HT-29 (cell line): ENCODE data around the gene ACP4. TPM values are rescaled to one million over a fixed set of nuclear protein-coding genes. Genes with fewer than 3 reads are reported as not detected.
"Not testable (repeated sequence)": the region's sequence is repeated elsewhere in the genome, so short reads cannot be mapped to it uniquely, and the experiment has no call there.

ENCODE experiments used
- DNase-seq: peaks from one replicate; pipeline ENCODE4 v3.0.0-alpha.2; 2015; ENCODE audit warnings: low spot score
- total RNA-seq: library from RNA; depleted of rRNA; stranded (reverse); fragments of >200 nt; shearing (Covaris generic); gene quantifications from 2 replicates; pipeline ENCODE4 v1.2.3, GENCODE V29; 2014

The ACP4 gene
- total RNA-seq, 1 experiment from 2014 or later: not detected

DNA sequence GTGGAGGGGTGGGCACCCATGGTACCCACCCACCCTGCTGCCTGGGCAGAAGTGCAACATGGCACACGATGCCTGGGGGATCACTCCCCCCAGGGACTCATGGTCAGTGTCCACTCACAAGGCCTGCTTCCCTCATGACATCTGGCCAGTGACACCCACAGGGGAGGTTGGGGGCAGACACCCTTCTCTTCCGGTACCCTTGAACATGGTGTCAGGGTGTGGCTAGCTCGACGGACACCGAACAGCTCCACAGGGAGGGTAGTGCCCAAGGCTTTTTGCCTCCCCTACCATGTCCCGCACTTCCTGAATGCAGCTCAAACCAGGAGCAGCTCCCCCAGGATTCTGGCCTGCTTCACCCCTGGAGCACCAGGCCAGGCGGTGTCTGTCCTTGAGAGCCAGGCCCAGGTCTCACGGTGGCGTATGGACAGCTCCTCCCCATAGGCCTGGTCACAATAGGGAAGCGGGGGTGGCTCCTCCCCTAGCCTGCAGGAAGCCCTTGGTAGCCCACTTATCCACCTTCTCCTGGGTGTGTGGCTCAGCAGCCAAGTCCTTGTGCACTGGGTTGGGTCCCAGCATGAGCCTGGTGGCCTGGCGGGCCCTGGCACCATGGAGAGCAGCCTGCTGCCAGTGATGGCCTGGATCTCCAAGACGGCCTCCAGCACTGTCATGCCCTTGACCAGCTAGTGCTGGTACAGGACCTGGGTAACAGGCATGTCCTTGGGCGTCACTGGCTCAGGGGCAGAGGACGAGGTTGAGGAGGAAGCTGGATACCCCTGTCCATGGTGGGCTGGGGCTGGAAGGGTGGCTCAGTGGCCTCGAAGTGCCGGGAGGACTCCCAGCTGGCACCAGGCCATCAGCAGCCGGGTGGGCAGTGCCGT, 7.8 kb downstream of the ACP4 start:
- no peak for DNase-seq

DNA sequence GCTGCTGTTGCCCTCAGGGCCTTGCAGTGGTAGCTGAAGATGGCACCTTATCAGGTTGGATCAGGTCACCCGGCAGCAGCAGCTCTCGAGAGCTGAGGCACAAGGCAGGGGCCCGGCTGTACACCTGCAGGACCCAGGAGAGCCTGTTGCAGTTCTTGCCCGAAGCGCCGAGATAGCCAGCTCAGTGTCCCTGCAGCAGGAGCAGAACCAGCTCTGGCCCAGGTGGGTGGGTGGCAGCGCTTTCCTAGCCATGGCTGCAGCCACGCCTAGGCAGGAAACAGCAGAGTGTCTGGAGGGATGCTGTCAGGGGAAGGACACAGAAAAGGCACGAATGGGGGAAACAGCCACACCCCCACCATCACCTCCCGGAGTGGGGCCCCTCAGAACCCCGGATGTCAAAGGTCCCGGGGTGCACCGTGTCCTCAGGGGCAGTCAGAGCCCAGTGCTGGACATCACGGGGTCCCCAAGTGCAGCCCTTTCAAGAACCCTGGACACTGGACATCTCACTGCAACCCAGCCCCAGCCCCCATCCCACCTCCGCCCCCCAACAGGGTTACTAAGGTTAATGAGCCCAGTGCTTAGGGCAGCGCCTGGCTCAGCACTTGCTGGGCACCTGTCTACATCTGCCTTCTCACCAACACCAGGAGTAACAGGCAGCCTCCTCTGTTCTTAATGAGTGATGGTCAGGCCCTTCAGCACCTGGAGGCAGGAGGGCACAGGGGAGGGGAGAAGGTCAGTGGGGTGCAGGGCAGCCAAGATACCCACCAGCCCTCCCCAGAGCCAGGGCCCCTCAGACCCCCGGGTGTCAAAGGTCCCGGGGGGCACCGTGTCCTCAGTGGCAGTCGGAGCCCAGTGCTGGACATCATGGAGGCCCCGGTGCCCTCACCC, 8.7 kb downstream of the ACP4 start:
- DNase-seq: no peak

DNA sequence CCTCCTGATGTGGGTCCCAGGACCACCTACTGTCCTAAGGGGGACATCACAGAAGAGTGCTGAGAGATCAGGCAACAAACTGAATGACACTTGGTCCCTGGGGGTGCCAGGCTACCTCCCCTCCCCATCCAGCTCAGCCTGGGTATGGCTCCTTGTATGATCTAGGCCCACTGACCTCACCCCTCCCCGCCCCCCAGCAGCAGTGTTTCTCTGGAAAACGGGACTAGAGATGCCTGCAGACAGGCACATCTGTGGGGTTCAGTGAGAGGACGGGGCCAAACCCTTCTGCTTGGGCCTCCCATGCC, 9.3 kb downstream of the ACP4 start:
- no peak for DNase-seq

DNA sequence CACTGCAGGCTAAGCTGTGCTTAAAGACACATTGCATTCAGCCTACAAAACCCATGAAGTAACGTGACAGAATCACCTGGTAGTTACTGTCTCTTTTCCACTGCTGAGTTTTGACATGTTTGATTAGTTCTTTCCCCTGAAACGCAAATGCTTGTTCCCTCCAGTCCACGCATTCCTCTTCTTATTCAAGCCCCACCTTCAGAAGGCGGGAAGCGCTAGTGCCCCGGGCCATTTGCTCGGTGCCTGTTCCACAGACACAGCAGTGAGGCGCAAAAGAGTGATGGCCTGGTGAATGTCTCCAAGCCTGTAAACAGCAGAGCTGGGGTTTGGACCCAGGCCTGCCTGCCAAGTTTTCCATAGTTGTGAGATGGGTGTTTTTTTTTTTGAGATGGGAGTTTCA, 10.9 kb downstream of the ACP4 start:
- no peak for DNase-seq

DNA sequence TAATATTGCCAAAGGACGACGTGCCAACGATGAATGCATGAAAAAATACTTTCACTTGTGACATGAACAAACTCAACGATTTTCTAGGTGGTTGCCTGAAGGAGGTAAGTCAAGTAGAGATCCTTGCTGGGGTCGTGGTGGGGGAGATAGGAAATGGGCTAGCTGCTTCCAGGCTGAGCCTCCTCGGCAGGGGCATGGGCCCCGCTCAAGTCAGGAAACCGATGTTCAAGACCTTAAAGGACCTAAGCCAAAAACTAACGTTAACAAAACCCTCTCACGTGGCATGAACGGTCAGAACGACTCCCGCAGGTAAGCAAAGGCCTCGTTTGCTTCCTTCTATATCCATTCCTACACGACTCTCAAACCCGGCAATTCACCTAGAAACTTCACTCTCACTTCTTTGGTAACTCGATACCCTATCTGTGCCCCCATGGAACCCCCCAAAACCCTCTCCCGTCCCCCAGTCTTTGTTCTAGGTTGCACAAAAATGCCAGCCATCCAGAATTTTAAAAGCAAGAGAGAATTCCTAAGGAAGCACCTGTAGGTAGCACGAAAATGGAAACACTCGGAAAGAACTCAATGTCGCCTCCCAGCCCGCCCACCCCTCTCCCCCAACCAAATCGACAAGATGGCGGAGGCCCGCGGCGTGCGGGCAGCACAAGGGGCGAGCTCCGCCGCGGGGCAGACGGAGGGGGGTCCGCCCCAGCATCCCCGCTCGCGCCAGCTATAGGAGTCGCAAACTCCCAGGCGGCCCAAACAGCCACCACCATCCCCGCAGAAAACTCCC, 13.6 kb downstream of the ACP4 start:
- peak; percentile 52 for DNase-seq

DNA sequence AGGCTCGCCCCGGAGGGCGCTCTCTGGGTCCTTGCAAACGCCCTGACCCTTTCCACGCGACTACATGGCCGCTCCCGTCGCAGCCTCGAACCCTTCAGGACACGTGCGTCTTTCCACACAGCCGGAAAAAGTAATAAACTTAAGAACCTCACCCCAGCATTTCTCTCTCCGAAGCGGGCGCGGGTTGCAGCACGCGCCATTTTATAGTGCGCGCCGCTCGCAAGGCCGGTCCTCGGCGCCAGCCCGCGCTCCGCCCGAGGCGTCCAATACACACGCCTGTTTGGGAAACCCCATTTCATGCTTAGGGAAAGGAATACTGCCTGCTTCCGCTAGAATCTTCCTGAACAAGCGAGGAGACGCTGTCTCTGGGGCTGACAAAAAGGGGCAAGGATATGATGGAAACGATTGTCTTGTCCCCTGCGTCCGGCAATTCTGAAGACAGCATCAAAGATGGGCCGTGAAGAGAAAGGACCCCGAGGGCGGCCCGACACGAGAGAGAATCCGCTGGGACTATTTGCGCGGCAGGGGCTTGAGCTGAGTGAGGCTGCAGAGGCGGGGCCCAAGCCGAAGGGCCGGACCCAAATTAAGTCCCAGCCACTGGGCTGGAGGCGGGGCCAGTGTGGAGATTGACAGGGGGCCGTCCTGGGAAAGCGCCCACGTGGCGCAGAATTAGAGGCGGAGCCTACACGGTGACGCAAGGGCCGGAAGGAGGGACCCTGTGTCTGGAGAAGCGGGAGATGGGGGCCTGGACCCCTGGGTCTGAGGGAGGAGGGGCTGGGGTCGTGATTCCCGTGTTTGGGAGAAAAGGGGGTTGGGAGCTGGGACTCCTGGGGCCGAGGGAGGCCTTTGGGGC, 14.4 kb downstream of the ACP4 start:
- peak; percentile 100 for DNase-seq

DNA sequence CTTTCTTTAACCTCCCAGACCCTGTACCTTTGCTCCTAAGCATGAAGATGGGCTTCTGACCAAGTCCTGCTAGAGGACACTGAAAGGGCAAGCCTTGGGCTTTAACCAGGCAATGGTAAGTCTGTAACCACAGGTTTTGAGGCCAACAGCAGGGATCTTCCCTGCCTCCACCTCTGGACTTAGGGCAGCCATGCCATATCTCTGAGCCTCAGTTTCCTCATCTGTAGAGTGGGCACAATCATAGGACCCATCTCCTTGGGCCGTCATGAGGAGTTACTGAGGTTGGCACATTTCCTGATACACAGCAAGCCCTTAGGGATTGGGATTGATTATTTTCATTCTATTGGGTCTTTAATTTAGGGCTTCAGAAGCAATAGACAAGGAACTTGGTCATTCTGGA, 18.6 kb downstream of the ACP4 start:
- no peak for DNase-seq

DNA sequence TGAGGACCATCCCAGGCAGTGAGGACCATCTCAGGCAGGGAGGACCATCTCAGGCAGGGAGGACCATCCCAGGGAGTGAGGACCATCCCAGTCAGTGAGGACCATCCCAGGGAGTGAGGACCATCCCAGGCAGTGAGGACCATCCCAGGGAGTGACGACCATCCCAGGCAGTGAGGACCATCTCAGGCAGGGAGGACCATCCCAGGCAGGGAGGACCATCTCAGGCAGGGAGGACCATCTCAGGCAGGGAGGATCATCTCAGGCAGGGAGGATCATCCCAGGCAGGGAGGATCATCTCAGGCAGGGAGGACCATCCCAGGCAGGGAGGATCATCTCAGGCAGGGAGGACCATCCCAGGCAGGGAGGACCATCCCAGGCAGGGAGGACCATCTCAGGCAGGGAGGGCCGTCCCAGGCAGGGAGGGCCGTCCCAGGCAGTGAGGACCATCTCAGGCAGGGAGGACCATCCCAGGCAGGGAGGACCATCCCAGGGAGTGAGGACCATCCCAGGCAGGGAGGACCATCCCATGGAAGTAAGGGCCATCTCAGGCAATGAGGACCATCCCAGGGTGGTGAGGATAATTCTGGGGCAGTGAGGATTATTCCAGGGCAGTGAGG, 21.5 kb downstream of the ACP4 start:
- DNase-seq: not testable (repeated sequence)

DNA sequence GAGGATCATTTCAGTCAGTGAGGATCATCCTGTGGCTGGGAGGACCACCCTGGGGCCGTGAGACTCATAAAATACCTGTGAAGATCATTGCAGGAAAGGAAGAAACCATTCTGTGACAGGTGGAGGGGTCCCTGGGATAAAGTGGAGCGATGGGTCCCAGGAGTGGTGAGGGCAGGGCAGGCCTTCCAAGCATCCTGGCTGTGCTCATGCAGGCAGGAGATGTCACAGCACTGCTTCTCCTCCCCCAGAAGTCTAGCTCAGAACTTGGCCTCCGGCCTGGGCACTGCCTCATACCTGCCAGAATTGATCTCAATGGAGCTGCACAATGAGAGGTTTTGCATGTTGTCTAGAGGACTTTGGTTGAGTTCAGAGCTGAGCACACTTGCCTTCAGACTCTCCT, 22.3 kb downstream of the ACP4 start:
- DNase-seq: no peak

DNA sequence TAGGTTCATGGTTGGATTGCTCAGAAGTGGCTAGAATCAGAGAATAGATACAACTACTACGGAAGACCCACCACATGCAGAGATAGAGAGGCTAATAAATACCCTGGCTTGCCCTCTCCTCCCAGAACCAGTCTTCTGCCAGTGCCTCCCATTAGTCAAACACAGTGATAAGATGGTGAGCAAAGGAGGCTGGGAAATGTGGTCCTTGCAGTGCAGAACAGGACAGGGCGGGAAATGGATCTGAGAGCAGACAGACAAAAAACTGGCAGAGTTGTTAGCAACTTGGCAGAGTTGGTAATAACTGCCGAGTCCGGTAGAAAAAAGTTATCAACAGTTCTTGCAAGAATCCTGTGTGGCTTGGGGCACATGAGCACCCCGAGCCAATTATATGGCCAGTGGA, 24.7 kb downstream of the ACP4 start:
- no peak for DNase-seq

DNA sequence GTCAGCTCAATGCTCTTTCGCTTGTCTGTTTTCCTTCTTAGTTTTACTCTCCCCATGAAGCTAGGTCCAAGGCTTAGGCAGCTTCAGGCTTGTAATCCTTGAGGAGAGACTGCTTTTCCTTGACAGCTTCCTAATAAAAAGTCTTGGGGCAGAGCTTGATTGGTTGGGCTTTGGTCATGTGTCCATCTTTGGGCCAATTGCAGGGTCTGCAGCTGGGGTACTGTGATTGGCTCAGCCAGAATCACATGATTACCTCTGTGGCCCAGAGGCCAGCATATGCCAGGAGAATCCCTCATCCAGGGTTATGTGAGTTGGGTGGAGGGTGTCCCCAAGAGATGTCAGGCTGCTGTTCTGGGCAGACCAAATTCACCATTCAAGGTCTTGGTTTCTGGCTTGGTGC, 25.2 kb downstream of the ACP4 start:
- no peak for DNase-seq

DNA sequence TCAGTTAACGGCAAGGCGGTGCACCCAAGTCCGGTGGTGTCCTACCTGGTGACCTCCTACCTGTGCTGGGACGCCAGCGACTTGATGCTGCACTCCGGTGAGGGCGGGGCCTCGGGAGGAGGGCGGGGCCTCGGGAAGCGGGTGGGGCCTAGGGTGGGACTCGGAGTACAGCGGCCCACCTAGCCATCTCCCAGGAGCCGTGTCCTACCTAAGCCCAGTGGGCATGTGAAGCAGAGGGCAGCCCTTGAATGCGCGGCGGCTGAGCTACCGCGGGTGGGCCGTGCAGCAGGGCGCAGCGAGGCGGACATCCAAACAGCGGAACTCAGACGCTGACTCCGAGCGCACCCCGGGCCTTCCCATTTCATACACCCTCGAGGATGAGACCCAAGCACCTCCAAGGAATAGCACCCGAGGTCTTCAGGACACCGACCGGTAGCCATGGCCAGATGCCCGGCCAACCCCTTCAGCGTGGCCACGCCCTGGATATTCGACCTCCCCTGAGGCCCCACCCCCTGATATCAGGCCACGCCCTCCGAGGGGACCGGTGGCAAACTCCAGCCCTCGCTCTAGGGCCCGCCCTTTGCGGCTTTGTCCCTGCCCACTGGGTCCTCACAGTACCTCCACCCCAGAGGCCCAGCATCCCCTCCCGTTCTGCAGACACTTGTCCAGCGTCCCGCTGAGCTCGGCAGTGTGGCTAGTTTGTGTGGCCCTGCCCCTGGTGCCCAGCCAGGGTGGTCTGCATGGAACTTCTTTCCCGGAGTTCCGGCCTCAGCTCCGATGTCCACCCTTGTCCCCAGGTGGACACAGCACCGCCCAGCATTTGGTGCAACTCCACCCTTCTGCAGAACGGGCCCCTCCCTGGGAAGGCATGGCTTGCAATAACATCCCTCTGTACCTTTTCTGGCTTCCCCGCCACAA, 28.0 kb downstream of the ACP4 start:
- DNase-seq: peak; percentile 55

DNA sequence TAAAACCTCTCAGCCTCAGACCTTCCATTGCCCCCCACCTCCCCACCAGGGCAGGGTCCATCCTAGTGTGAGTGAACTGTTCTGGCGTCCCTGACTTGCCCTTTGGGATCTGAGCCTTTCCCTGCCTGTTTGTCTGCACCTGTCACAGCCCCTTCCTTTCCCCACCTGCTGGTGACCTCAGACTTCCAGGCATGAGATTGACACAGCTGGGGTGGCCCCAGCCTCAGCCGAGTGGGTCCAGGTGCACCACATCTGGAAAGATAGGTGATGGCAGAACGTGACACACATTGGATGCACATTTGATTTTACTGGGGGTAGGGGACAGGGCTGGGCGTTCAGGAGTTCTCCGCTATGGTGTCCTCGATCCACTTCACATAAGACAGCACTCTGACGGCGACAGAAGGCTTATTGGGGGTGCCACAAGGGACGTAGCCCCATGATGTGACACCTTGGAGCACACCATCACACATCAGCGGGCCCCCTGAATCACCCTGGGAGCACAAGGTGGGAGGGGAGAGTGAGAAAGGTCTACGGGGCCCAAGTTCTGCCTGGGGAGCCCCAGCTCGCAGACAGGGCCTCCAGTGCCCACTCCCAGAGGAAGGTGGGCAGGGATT, 28.8 kb downstream of the ACP4 start:
- no peak for DNase-seq

DNA sequence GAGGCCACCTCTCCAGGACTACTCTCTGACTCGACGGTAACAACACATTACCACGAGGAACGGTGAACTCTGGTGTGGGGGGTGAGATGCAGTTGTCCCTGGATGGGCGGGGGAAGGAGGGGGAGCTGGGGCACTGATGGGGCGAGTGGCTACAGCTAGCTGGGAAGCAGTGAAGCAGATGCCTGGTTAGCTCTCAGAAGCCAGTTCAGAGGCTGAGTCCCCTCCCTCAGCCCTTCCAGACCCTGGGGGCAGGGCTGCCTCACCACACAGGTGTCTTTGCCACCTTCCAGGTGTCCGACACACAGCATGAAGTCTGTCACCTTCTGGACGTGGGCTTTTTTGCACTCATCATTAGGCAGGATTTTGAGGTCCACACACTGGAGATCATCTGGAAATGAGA, 29.4 kb downstream of the ACP4 start:
- DNase-seq: no peak

DNA sequence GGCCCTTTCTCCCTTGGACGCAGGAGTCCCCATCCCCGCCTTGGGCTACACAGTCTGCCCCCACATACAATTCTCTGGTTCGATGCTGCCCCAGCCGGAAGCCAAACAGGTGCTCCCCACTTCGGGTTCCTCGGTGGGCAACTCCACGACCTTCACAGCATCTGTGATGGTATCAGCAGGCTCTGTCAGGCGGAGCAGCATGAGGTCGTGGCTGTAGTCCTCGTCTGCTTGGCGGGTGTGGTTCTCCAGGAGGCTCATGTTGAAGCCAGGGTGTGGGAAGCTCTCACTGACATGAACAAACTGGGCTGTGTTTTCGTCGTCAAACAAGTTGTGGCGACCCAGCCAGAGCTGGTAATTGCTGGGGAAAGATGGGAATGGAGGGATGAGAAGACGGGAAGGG, 29.9 kb downstream of the ACP4 start:
- DNase-seq: no peak

DNA sequence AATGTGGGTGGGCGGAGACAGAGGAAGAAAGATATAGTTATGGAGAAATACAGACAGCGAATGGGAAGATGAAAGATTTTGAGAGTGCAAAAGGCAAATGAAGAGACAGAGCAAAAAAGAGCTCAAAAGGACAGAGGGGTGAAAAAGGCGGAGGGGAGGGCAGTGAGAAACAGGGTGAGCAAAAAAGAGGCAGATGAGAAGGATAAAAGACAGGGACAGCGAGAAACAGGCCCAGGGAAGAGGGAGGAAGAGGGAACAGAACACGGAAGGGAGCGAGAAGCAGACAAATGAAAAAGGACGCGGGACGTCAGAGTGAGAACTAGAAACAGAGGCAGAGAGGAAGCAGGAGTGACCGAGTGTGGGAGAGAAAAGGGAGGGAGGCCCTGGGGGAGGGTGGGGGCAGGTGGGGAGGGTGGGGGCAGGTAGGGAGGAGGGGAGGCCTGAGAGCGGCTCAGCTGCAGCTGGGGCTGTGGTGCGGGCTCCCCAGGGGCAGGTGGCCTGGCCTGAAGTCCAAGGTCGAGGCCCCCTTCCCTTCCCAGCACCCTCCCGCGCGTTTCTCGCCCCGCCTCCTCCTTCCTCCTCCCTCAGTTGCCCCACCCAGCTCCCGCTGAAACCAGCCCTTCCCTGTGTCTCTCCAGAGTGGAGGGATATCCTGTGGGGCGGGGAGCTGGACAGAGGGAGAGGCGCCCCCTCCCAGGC, 30.5 kb downstream of the ACP4 start:
- DNase-seq: no peak

DNA sequence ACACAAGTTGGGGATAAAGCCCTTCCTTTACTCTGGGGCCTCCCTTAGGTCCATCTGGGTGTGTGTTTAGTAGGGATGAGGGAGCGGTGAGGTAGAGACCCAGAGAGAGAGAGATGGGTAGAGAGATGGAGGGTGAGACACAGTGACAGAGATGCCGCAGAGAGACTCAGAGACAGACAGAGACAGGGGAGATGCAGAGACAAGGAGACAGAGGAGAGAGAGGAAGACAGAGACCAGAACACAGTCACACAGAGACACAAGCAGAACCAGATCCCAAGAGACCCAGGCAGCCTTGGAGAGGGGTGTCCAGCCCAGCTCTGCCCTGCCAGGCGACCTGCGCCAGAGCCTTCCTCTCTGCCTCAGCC, 31.0 kb downstream of the ACP4 start:
- DNase-seq: no peak

DNA sequence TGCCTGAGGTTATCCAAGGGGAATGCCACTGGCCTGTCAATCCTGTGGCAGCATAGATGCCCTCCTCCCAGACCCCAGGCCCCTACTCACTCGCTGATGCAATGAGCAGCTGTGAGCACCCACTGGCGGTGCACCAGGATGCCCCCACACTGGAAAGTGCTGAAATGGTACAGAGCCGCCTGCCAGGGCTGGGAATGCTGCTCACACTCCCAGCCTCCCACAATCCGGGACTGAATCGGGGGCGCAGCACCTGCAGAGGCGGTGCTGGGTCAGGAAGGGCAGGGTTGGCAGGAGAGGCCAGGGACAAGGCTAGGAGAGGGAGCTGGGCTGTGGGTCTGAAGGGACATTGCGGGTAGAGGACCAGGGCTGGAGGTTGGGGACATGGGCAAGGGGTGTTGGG, 31.4 kb downstream of the ACP4 start:
- DNase-seq: no peak
